Adrenal gland (tissue), 5 donors: ENCODE measurements around the gene ENO4.

ENCODE experiments used
- POLR2A ChIP-seq, 2 donors: fragments of 450-650 bp; IDR thresholded peaks; one replicate each; pipeline ENCODE4 v1.6.1; 2017; ENCODE audit warnings: antibody characterized with exemption in 2 of 2, mild to moderate bottlenecking in 2 of 2, moderate library complexity in 1 of 2
- TF ChIP-seq, protein P1 (sequence below), 6 experiments: fragments of 450-650 bp in 4 of 6; fragments of 200-600 bp in 2 of 6; sonication (generic) in 1 of 6; IDR thresholded peaks; 1 replicate in 5 of 6; 2 replicates in 1 of 6; pipeline versions ENCODE4 v1.5.1 to v1.8.0; 2016 to 2021; ENCODE audit warnings: antibody characterized with exemption in 6 of 6, mild to moderate bottlenecking in 2 of 6, moderate library complexity in 1 of 6
- donor health status: DM: no; HTN: no; CAD: no.

DNA sequence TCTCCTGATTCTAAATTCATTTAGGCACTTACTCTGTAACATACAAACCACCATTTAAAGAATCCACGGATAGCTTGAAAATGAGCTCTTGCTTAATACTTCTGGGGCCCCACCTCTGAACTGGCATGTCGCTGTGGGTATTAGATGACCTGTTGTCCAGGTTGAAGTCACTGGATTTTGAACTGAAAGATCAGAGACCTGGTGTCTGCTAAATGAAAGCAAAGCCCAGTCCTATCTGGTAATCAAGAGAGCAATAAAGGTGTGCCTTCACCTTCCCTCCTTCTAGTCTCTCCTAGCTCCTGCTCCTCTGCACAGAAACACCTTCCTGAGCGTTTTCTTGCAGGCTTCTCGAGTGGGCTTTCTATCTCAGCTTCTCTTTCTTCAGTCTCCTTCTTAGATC lies 4.4 kb downstream of the ENO4 start:
- TF ChIP-seq, protein P1, sequence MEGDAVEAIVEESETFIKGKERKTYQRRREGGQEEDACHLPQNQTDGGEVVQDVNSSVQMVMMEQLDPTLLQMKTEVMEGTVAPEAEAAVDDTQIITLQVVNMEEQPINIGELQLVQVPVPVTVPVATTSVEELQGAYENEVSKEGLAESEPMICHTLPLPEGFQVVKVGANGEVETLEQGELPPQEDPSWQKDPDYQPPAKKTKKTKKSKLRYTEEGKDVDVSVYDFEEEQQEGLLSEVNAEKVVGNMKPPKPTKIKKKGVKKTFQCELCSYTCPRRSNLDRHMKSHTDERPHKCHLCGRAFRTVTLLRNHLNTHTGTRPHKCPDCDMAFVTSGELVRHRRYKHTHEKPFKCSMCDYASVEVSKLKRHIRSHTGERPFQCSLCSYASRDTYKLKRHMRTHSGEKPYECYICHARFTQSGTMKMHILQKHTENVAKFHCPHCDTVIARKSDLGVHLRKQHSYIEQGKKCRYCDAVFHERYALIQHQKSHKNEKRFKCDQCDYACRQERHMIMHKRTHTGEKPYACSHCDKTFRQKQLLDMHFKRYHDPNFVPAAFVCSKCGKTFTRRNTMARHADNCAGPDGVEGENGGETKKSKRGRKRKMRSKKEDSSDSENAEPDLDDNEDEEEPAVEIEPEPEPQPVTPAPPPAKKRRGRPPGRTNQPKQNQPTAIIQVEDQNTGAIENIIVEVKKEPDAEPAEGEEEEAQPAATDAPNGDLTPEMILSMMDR (IDR thresholded peaks at IDR 0.05): no peak
- TF ChIP-seq POLR2A (IDR thresholded peaks at IDR 0.05): no peak
